OCI-LY3 (cell line): ENCODE results near the gene OR7C2.

ENCODE experiments used
- H2AFZ ChIP-seq: fragments of 200-600, 300-600 bp; shearing (Covaris generic); 2 replicates; pipeline ENCODE4 v1.6.0; 2014; ENCODE audit warnings: antibody characterized with exemption, low read depth, low read length
- H3K27ac ChIP-seq: fragments of 200-600, 300-600 bp; sonication (generic); 2 replicates; pipeline ENCODE4 v1.5.1; 2014; ENCODE audit warnings: mild to moderate bottlenecking, low read length, moderate library complexity, mixed read lengths
- H3K27me3 ChIP-seq: fragments of 200-600, 300-600 bp; sonication (generic); 2 replicates; pipeline ENCODE4 v1.6.1; 2014; ENCODE audit warnings: low read depth, low read length, mixed read lengths
- H3K36me3 ChIP-seq: fragments of 200-600, 300-600 bp; sonication (generic); replicated peaks from 2 replicates; pipeline ENCODE3; 2014; ENCODE audit warnings: low read depth, low read length, mixed read lengths
- H3K4me1 ChIP-seq: fragments of 300-600, 200-600 bp; sonication (generic); 2 replicates; pipeline ENCODE4 v1.6.1; 2014; ENCODE audit warnings: low read length, mixed read lengths
- H3K4me2 ChIP-seq: fragments of 200-600, 300-600 bp; sonication (generic); 2 replicates; pipeline ENCODE4 v1.6.1; 2014; ENCODE audit warnings: low read length, mixed read lengths
- H3K4me3 ChIP-seq: fragments of 300-600, 200-600 bp; sonication (generic); 2 replicates; pipeline ENCODE4 v1.5.1; 2014; ENCODE audit warnings: antibody characterized with exemption, mild to moderate bottlenecking, low read length, moderate library complexity
- H3K79me2 ChIP-seq: fragments of 300-600, 200-600 bp; shearing (Covaris generic); 2 replicates; pipeline ENCODE4 v1.6.1; 2014; ENCODE audit warnings: mild to moderate bottlenecking, low read length, mixed read lengths
- H3K9ac ChIP-seq: fragments of 300-600, 200-600 bp; shearing (Covaris generic); 2 replicates; pipeline ENCODE4 v1.6.0; 2014; ENCODE audit warnings: mild to moderate bottlenecking, low read length, moderate library complexity
- H3K9me3 ChIP-seq: fragments of 200-600, 300-600 bp; shearing (Covaris generic); 2 replicates; pipeline ENCODE4 v1.6.1; 2014; ENCODE audit warnings: low read length, mixed read lengths; ENCODE audit not compliant: insufficient read depth
- H4K20me1 ChIP-seq: fragments of 200-600, 300-600 bp; sonication (generic); 2 replicates; pipeline ENCODE4 v1.6.1; 2016; ENCODE audit warnings: low read length, mixed read lengths; ENCODE audit not compliant: insufficient read depth
- CTCF ChIP-seq: fragments of 200-600, 300-600 bp; sonication (generic); IDR thresholded peaks from 2 replicates; pipeline ENCODE4 v1.5.1; 2014; ENCODE audit warnings: antibody characterized with exemption, low read length, low read depth
- EZH2phosphoT487 ChIP-seq: fragments of 200-600 bp; shearing (Covaris generic); IDR thresholded peaks from 2 replicates; pipeline ENCODE4 v1.6.1; 2018; ENCODE audit warnings: antibody characterized with exemption, mixed run types, low read depth

OR7C2 gene

GRCh38 chr19:14977128-14977527 lies 35.8 kb downstream of the OR7C2 start:
- no peaks in the 10 kb centered on the region for H3K27me3 ChIP-seq
- no peaks in the 10 kb centered on the region for H3K4me1 ChIP-seq

GRCh38 chr19:14978161-14978776 lies 37.0 kb downstream of the OR7C2 start:
- TF ChIP-seq EZH2phosphoT487 (no peak), CTCF (no peak)

More at GRCh38 chr19:14977128-14977527, 35.8 kb downstream of the OR7C2 start:
- Histone ChIP-seq H3K27ac (no peak overlapping the region), H3K79me2 (no peaks in the 10 kb centered on the region), H3K4me3 (no peak overlapping the region), H3K9me3 (no peaks in the 10 kb centered on the region), H4K20me1 (no peaks in the 10 kb centered on the region), H3K9ac (no peak overlapping the region), H3K4me2 (no peak overlapping the region), H2AFZ (no peak overlapping the region), H3K36me3 (no peaks in the 10 kb centered on the region)
- TF ChIP-seq EZH2phosphoT487 = no peak

GRCh38 chr19:14979476-14980255 lies 38.4 kb downstream of the OR7C2 start, which contains the start of gene SLC1A6:
TSS of gene SLC1A6 (minus strand) at chr19:14979864. CDS start at chr19:14972910, 6,954 bp downstream.
- Histone ChIP-seq H3K36me3 (no peaks in the 10 kb centered on the region), H3K9ac (no peak within 1 kb of the TSS), H3K27ac (no peak within 1 kb of the TSS), H4K20me1 (no peaks in the 10 kb centered on the region), H3K4me1 (no peaks in the 10 kb centered on the region), H3K9me3 (no peaks in the 10 kb centered on the region), H2AFZ (no peak within 1 kb of the TSS), H3K79me2 (no peaks in the 10 kb centered on the region), H3K27me3 (no peaks in the 10 kb centered on the region), H3K4me2 (no peak within 1 kb of the TSS), H3K4me3 (no peak within 1 kb of the TSS)
- TF ChIP-seq CTCF = no peak
- no peak for TF ChIP-seq EZH2phosphoT487

More at GRCh38 chr19:14978161-14978776, 37.0 kb downstream of the OR7C2 start:
- H3K79me2 ChIP-seq = no peaks in the 10 kb centered on the region
- no peaks in the 10 kb centered on the region for H3K4me1 ChIP-seq
- H3K9me3 ChIP-seq = no peaks in the 10 kb centered on the region
- H3K27me3 ChIP-seq = no peaks in the 10 kb centered on the region
- H3K9ac ChIP-seq = no peak overlapping the region
- no peak overlapping the region for H3K4me3 ChIP-seq
- H2AFZ ChIP-seq = no peak overlapping the region
- no peaks in the 10 kb centered on the region for H4K20me1 ChIP-seq
- no peak overlapping the region for H3K27ac ChIP-seq
- H3K36me3 ChIP-seq = no peaks in the 10 kb centered on the region
- no peak overlapping the region for H3K4me2 ChIP-seq

GRCh38 chr19:14985133-14985532 lies 43.8 kb downstream of the OR7C2 start:
- Histone ChIP-seq H3K4me2 (no peak overlapping the region), H3K36me3 (no peaks in the 10 kb centered on the region), H2AFZ (no peak overlapping the region), H3K4me3 (no peak overlapping the region), H3K9ac (no peak overlapping the region), H3K9me3 (no peaks in the 10 kb centered on the region), H3K79me2 (no peaks in the 10 kb centered on the region), H3K27me3 (no peaks in the 10 kb centered on the region), H4K20me1 (no peaks in the 10 kb centered on the region), H3K4me1 (no peaks in the 10 kb centered on the region), H3K27ac (no peak overlapping the region)
- TF ChIP-seq CTCF = no peak
- no peak for TF ChIP-seq EZH2phosphoT487
